ENCODE data around the gene OR1B1.
"Not testable (repeated sequence)": the region's sequence is repeated elsewhere in the genome, so short reads cannot be mapped to it uniquely, and the experiment has no call there.

OR1B1 gene

DNA sequence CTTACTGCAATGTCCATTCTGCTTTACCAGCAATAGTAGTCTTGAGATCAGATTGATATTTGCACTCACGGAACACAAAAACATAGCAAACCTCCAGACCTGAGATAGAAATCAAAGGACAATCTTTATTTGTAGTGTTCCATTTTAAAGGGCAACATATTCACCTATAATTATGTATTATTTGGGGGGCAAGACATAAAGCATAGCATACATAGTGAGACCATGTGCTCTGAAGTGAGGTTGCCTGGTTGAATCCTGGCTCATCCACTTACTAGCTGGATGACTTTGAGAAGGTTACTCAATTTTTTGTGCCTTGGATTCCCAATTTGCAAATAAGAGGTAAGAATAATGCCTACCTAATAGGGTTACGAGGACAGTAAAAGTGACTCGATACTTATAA is at the start of gene OR1B1:
Gene OR1B1, minus strand, starts transcription at position 101 of the 400 bp plus-strand sequence.
- no peak for DNase-seq (ENCODE audit: low spot score)

DNA sequence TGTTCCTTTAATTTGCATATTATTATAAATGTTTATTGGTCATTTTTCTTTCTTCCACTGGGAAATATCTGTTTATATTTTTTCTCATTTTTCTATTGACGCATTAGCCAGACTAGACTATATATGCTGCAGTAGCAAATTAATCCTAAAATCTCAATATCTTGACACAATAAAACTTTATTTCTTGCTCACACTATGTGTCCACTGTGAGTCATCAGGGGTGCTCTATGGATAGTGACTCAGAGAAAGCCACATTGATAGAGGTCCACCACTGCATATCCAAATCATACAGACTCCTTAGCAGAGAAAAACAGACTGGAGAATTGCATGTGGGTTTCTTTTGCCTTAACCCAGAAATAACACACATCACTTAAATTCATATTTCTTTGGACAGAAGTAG is 38.3 kb upstream of the OR1B1 start:
- no peak for DNase-seq (ENCODE audit: low spot score)

DNA sequence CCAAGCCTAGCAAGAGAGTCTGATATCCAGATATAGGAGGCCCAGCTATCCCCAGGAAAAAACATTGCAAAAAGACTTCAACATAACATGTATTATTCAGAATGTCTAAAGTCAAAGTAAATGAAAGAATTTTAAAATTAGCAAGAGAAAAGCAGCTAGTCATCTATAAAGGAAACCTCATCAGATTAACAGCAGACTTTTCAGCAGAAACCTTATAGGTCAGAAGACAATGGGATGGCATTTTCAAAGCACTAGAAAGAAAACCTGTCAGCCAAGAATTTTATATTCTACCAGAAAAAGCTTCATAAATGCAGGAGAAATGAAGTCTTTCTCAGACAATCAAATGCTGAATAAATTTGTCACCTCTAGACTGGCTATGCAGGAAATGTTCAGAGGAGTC is 27.4 kb upstream of the OR1B1 start:
- DNase-seq (ENCODE audit: low spot score) = no peak

DNA sequence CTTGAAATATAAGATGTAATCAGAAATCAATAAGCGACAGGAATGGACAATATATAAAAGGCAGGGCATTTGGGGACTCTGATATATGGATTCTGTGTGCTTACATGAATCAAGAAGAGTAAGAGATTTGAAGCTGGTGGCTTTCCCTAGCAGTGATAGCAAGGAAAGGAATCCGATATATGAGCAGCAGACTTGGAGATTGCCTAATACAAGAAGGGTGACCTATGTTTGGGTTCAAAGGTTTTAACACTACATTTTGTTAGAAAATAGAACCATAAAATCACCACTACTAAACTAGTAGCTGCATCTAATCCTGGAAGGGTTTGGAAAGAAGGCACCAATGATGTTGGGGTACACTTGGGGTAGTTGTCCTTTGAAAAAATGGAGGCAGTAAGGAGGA is 15.1 kb upstream of the OR1B1 start:
- no peak for DNase-seq (ENCODE audit: low spot score)

DNA sequence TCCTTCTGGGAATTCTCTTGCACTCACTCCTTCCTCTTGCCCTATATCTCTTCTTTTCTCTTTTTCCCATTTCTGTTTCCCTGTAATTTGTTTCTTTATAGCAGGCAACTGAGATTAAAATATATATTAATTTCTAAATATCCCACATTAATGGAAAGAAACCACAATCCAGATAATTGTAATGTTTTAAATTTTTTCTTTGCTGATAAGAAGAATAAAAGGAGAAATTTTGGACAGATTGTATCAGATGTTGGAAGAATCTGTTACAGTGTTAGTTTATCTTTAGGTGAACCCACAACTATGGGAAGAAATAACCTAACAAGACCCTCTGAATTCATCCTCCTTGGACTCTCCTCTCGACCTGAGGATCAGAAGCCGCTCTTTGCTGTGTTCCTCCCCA is 4.0 kb upstream of the OR1B1 start, which contains the start of gene OR1L1:
Gene OR1L1, plus strand, starts transcription at position 301 of the 400 bp plus-strand sequence. Its CDS starts 0 bp downstream, at position 301.
- DNase-seq (ENCODE audit: low spot score) = no peak

DNA sequence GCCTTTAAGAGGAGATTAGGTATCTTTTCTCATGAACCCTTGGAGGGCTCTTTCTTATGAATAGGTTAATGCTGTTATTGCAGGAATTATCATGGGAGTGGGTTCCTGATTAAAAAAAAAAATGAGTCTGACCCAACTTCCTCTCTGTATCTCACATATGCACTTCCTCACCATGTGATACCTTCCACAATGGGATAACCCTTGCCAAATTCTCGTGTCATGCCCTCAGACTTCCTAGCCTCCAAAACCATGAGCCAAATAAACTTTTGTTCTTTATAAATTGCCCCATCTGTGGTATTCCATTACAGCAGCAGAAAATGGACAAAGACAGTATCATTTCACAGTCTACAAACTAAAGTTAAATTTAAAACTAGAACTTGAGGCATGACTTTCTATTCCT is 1.0 kb downstream of the OR1B1 start:
- no peak for DNase-seq (ENCODE audit: low spot score)

DNA sequence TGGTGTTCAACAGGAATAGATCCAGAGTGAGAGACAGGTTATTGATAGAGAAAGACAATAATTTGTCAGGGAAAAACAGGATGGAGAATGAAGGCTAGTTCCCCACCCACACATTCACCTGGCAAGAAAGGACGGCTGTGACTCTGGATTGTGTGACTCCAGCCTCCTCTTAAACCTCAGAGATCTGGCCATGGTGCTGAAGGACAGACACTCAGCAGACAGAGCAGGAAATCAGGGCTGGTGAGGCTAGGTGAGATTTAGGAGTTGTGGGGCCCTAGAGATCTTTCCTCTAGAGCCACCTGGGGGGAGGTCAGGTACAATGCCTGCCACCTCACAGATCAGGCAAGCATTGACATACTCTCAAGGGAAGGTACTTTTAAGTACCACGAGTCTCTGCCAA is 15.2 kb downstream of the OR1B1 start:
- no peak for DNase-seq (ENCODE audit: low spot score)

DNA sequence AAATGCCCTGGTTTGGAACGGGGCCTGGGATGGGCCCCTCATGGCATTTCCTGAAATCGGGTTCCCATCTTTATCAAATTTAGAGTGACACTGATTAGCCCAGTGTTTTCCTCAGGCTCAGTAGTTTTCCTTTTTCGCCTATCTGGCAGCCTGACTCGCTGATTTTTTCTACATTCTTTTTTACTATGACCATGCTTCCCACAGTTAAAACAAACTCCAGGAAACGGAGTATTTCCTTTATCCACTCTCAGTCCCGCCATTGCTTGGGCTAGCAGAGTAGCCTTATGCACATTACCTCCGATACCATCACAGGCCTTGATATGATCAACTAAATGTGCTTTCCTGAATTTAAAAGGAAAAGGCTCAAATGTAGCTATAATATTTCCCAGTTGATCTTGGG is 37.4 kb downstream of the OR1B1 start:
- no peak for DNase-seq (ENCODE audit: low spot score)

DNA sequence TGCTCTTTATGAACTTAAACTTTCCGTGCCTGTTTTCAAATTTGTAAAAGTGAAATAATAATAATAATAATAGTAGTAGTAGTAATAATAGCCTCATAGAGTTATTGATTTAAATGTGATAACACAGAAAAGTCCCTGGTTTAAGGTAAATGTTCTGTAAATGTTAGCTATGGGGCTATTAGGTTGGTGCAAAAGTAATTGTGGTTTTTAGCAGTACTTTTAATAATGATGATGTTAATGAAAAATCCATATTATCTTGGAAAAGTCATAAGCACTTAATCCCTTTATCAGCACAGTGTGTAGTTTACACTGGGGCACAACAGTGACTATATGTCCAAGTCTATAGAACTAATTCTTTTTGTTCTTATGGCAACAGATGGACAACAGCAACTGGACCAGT is 43.1 kb downstream of the OR1B1 start, which contains the start of gene OR1Q1:
Gene OR1Q1, plus strand, starts transcription at position 377 of the 400 bp plus-strand sequence. Its CDS starts 0 bp downstream, at position 377.
- no peak for DNase-seq (ENCODE audit: low spot score)

DNA sequence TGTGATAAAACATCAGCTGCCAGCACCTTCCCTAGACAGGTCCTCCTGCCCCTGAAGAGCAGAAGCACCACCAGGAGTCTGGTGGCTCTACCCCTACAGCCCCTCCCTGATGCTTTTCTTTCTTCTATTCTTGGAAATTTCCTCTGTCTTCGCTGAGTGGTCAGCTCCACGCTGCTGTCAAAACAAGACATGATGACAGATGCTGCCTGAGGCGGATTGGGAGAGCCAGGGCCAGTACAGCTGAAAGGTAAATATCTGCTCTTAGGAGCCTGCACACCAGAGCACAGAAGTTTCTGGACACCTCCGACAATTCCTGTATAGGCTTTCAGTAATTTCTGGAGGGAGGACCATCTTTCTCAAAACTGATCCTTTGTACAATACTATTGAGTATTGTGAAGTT is 47.6 kb downstream of the OR1B1 start:
- DNase-seq (ENCODE audit: low spot score) = no peak

DNA sequence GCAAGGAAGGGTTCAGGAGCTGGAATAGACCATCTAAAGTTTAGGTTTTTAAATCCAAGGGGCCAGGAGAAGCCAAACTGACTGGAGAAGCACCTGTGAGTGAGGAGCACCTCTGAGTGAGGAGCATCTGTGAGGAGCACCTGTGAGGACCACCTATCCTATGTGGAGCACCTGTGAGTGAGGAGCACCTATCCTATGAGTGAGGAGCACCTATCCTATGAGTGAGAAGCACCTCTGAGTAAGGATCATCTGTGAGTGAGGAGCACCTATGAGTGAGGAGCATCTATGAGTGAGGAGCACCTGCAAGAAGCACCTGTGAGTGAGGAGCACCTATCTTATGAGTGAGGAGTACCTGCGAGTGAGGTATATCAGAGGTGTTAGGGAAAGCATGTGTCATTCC is 50.8 kb downstream of the OR1B1 start:
- DNase-seq (ENCODE audit: low spot score) = no peak

DNA sequence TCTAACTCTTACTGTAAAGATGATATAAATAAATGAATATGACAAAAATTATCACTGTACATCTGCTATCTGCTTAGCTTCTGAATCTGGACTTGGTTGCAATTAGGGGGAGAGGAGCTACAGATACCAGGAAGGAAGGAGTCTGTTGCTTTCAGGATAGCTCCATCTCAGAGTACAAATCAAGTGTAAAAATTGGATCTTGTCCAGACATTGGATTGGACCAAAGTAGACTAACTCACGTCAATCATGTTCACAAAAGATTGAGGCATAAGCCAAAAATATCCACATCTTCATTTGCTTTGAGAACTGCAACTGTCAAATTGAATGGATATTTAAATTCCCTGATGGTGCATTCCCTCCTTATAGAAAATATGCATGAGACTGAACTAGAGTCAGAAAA is 51.7 kb downstream of the OR1B1 start:
- no peak for DNase-seq (ENCODE audit: low spot score)

DNA sequence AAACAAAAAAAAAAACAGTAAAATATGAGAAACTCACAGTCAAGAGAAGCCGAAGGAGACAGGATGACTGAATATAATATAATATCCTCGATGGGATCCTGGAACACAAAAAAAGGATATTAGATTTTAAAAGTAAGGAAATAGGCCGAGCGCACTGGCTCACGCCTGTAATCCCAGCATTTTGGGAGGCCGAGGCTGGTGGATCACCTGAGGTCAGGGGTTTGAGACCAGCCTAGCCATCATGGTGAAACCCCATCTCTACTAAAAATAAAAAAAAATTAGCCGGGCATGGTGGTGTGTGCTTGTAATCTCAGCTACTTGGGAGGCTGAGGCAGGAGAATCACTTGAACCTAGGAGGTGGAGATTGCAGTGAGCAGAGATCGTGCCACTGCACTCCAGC is 74.1 kb downstream of the OR1B1 start, which contains the start of gene OR1L8:
Gene OR1L8, minus strand, starts transcription at position 101 of the 400 bp plus-strand sequence. CDS start 14,907 bp downstream, outside the sequence.
- DNase-seq (ENCODE audit: low spot score) = not testable (repeated sequence)

DNA sequence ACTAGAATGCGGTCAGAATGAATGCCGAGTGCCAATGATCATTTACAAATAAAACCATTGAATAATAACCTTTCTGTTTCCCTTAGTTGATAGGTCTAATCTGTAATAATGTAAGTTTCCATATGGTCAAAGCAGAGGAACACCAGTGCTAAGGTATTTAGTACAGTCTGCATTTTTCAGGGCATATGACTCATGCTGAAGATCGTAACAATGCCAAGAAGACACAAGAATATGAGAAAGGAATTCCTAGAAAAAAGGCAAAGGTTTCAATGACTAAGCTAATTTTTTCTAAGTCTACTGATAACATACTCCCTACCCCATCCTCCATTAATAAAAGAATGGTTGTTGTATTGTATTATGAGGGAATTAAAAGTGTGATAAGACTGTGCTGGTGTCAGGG is 77.1 kb downstream of the OR1B1 start:
- no peak for DNase-seq (ENCODE audit: low spot score)

DNA sequence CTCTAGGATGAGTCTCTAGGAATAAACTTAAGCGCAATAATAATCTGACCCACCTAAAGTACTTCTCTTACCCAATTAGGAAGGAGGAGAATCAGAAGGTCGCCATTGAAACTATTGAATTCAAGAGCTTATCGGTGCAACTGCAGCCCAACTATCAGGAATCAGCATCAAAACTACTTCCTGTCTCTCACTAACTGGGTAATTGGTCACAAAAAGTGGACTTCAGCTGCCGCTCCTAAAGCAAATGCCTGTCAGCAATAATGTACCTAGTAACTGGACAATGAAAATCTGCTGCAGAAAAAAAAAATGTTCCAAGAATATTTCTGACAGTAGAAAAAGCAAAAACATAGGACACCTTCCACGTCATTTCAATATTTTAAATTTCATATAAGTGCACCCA is 77.6 kb downstream of the OR1B1 start:
- DNase-seq (ENCODE audit: low spot score) = no peak
